Measurements from ENCODE around the gene RETREG2.

Gene RETREG2

GRCh38 chr2:219158025-219158424, 20.1 kb upstream of the RETREG2 start:
- Histone ChIP-seq H3K4me3 (ENCODE audit: low read depth, low read length) (no peak overlapping the region), H3K27me3 (no peaks in the 10 kb centered on the region), H3K9me3 (no peaks in the 10 kb centered on the region), H3K4me1 (no peaks in the 10 kb centered on the region), H3K36me3 (peaks cover 17% of the 10 kb centered on the region)
- no peak for TF ChIP-seq CTCF (IDR thresholded peaks at IDR 0.05; ENCODE audit: low read depth, low read length)
- no peak for DNase-seq

GRCh38 chr2:219158586-219158985, 19.5 kb upstream of the RETREG2 start:
- Histone ChIP-seq H3K36me3 (peaks cover 13% of the 10 kb centered on the region), H3K27me3 (no peaks in the 10 kb centered on the region), H3K9me3 (no peaks in the 10 kb centered on the region), H3K4me3 (ENCODE audit: low read depth, low read length) (no peak overlapping the region), H3K4me1 (no peaks in the 10 kb centered on the region)
- DNase-seq = no peak
- no peak for TF ChIP-seq CTCF (IDR thresholded peaks at IDR 0.05; ENCODE audit: low read depth, low read length)

DNA sequence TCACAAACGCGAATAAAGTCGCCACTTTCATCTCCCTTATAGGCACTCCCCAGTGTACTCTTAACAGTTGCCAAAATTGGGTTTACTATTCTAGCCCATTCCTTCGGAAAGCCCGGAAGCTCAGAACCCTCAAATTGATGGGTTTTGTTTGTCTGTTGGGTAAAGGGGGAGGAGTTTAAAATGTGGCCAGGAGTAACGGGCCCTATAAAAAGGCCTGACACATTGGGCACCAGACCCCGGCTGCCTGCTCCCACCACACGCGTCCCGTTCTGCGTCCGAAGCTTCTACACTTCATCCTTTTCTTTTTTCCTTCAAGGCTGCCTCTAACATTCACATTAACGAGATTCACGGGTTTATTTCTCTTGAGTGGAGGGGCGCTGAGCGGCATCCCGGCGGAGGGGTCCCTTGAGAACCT, 18.3 kb upstream of the RETREG2 start:
- Histone ChIP-seq H3K4me3 (ENCODE audit: low read depth, low read length) (peak overlapping the region; percentile 78), H3K9me3 (no peaks in the 10 kb centered on the region), H3K27me3 (no peaks in the 10 kb centered on the region), H3K36me3 (peaks cover 4% of the 10 kb centered on the region; the same call in 1 of the 2 replicates), H3K4me1 (no peaks in the 10 kb centered on the region)
- DNase-seq = no peak
- TF ChIP-seq CTCF (IDR thresholded peaks at IDR 0.05; ENCODE audit: low read depth, low read length) = no peak

- no peaks in the 10 kb centered on the region for H3K27me3 ChIP-seq
- peak; percentile 96 for TF ChIP-seq CTCF (IDR thresholded peaks at IDR 0.05; ENCODE audit: low read depth, low read length)
- peak within 1 kb of the TSS; percentile 78 for H3K4me3 ChIP-seq (ENCODE audit: low read depth, low read length)
- no peaks in the 10 kb centered on the region for H3K4me1 ChIP-seq
- H3K36me3 ChIP-seq = peaks cover 4% of the 10 kb centered on the region; the same call in 1 of the 2 replicates
- peak; percentile 98 for DNase-seq
- no peaks in the 10 kb centered on the region for H3K9me3 ChIP-seq
These were observed 17.7 kb upstream of the RETREG2 start, which contains the start of gene NHEJ1 for GRCh38 chr2:219160186-219161017. TSS of gene NHEJ1 (minus strand) at chr2:219160815. CDS start at chr2:219158362, 2,453 bp downstream.

GRCh38 chr2:219161097-219161496, 17.0 kb upstream of the RETREG2 start:
- no peak for DNase-seq
- no peaks in the 10 kb centered on the region for H3K9me3 ChIP-seq
- peak overlapping the region; percentile 78 for H3K4me3 ChIP-seq (ENCODE audit: low read depth, low read length)
- peaks cover 4% of the 10 kb centered on the region; the same call in 1 of the 2 replicates for H3K36me3 ChIP-seq
- no peaks in the 10 kb centered on the region for H3K4me1 ChIP-seq
- no peaks in the 10 kb centered on the region for H3K27me3 ChIP-seq
- 0 out of 2 replicates have a peak, but pooled peaks have one; percentile 2 for TF ChIP-seq CTCF (IDR thresholded peaks at IDR 0.05; ENCODE audit: low read depth, low read length)

DNA sequence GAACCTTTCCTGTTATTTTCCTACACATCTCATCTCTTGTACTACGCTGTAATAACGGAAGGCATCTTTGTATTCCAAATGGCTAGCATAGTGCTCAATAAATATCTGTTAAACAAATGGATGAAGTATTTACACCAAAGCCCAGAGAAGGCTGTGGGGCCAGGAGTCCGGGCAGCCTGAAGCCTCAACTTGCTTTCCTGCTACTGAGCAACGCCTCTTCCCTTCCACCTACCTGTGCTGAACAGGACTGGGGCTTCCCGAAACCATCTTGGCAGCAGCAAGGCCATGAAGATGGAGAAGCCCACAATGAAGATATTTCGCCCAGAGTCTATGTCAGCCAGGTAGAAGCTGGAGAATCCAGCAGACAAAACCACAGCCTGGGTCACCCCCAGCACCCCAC, 14.9 kb upstream of the RETREG2 start:
- Histone ChIP-seq H3K27me3 (no peaks in the 10 kb centered on the region), H3K4me1 (no peaks in the 10 kb centered on the region), H3K9me3 (no peaks in the 10 kb centered on the region), H3K36me3 (no peaks in the 10 kb centered on the region), H3K4me3 (ENCODE audit: low read depth, low read length) (no peak overlapping the region)
- TF ChIP-seq CTCF (IDR thresholded peaks at IDR 0.05; ENCODE audit: low read depth, low read length) = no peak
- DNase-seq = no peak

Measured in BE2C (cell line).